Activated CD8-positive, alpha-beta memory T cell treated with anti-CD3 and anti-CD28 coated beads, Interleukin-2, amount 10 ng/mL, durations not matched to agents 7 days and 5 days (primary cell): Measurements from ENCODE around the gene AK9. TPM values are rescaled to one million over a fixed set of nuclear protein-coding genes. Genes with fewer than 3 reads are reported as not detected.
"Not testable (repeated sequence)": the region's sequence is repeated elsewhere in the genome, so short reads cannot be mapped to it uniquely, and the experiment has no call there.

Experiments used
- ATAC-seq: fragments of 150-1000 bp; cut with Tn5 transposase; one replicate; pipeline ENCODE4 v1.10.0; 2021; ENCODE audit warnings: moderate library complexity
- CTCF ChIA-PET: fragments of 350-600 bp; sonication (Branson Sonifier 250); formaldehyde crosslinking; loops from one replicate; lab custom pipeline; 2021; ENCODE audit warnings: antibody characterized with exemption; lab: Charles Lee
- DNase-seq: peaks from one replicate; pipeline ENCODE4 v3.0.0-alpha.2; 2020
- H3K27ac Mint-ChIP-seq: one replicate; pipeline ENCODE4 v1.8.0; 2021; ENCODE audit warnings: mild to moderate bottlenecking, mixed read lengths
- H3K27me3 Mint-ChIP-seq: one replicate; pipeline ENCODE4 v1.8.0; 2021; ENCODE audit warnings: mixed read lengths
- H3K36me3 Mint-ChIP-seq: one replicate; pipeline ENCODE4 v1.8.0; 2021; ENCODE audit warnings: mild to moderate bottlenecking, mixed read lengths
- H3K4me1 Mint-ChIP-seq: one replicate; pipeline ENCODE4 v1.8.0; 2021; ENCODE audit warnings: mixed read lengths
- H3K4me3 Mint-ChIP-seq: one replicate; pipeline ENCODE4 v1.8.0; 2021; ENCODE audit warnings: mild to moderate bottlenecking, moderate library complexity, mixed read lengths
- H3K9me3 Mint-ChIP-seq: one replicate; pipeline ENCODE4 v1.8.0; 2022; ENCODE audit warnings: low read depth, mixed read lengths
- total RNA-seq, 2 experiments: library from RNA; stranded (reverse); gene quantifications; one replicate each; pipeline ENCODE4 v1.2.3, GENCODE V29; 2021

Gene AK9
- total RNA-seq, 2 experiments from 2014 or later: 4.4 to 6.2 TPM

- Mint-ChIP-seq H3K4me3 (no peak overlapping the region), H3K36me3 (no peaks in the 10 kb centered on the region), H3K27ac (no peak overlapping the region), H3K27me3 (no peaks in the 10 kb centered on the region), H3K4me1 (no peaks in the 10 kb centered on the region), H3K9me3 (no peaks in the 10 kb centered on the region)
- CTCF ChIA-PET: interaction anchor here (0.5 kb wide), 1 partner anchor 117 kb away, joined by 3 read pairs; no protein-coding TSS in a partner anchor
- DNase-seq: no peak
- ATAC-seq: no peak
These were observed 110.5 kb downstream of the AK9 start for GRCh38 chr6:109580519-109580918.

- Mint-ChIP-seq H3K4me3 (no peak overlapping the region), H3K9me3 (no peaks in the 10 kb centered on the region), H3K27me3 (no peaks in the 10 kb centered on the region), H3K27ac (no peak overlapping the region), H3K36me3 (no peaks in the 10 kb centered on the region), H3K4me1 (no peaks in the 10 kb centered on the region)
- DNase-seq: no peak
- CTCF ChIA-PET: no interaction called here
- ATAC-seq: no peak
These were observed 111.6 kb downstream of the AK9 start for GRCh38 chr6:109579361-109579760.

DNA sequence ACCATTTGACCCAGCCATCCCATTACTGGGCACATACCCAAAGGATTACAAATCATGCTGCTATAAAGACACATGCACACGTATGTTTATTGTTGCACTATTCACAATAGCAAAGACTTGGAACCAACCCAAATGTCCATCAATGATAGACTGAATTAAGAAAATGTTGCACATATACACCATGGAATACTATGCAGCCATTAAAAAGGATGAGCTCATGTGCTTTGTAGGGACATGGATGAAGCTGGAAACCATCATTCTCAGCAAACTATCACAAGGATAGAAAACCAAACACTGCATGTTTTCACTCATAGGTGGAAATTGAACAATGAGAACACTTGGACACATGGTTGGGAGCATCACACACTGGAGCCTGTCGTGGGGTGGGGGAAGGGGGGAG is 121.1 kb downstream of the AK9 start:
- DNase-seq, H3K4me1 Mint-ChIP-seq, H3K27me3 Mint-ChIP-seq, CTCF ChIA-PET, ATAC-seq, H3K9me3 Mint-ChIP-seq, H3K4me3 Mint-ChIP-seq, H3K36me3 Mint-ChIP-seq, H3K27ac Mint-ChIP-seq: not testable (repeated sequence)

- peaks cover 2% of the 10 kb centered on the region for H3K9me3 Mint-ChIP-seq
- CTCF ChIA-PET: no interaction called here
- H3K4me1 Mint-ChIP-seq: no peaks in the 10 kb centered on the region
- H3K36me3 Mint-ChIP-seq: no peaks in the 10 kb centered on the region
- DNase-seq (no peak), ATAC-seq (no peak)
- no peak overlapping the region for H3K27ac Mint-ChIP-seq
- H3K27me3 Mint-ChIP-seq: no peaks in the 10 kb centered on the region
- H3K4me3 Mint-ChIP-seq: no peak overlapping the region
These were observed 129.2 kb downstream of the AK9 start for GRCh38 chr6:109561844-109562243.

DNA sequence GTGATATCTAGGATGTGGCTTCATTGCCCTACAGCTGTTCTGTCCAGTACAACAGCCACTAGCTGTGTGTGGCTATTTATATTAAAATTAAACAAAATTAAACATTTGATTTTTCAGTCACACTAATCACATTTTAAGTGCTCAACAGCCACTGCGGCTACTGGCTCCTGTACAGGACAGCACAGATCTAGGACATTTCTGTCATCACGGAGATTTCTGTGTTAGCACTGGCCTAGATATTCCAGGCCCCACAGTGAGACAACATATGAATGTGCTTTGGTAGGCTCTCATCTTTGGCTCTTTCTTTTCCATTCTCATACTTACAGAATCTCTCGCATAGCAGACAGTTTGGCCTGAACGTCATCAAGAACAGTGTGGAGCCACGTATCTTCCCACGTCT is 159.6 kb downstream of the AK9 start:
- Mint-ChIP-seq H3K36me3 (no peaks in the 10 kb centered on the region), H3K9me3 (no peaks in the 10 kb centered on the region), H3K27ac (no peak overlapping the region), H3K4me1 (no peaks in the 10 kb centered on the region), H3K27me3 (peaks cover 2% of the 10 kb centered on the region), H3K4me3 (no peak overlapping the region)
- ATAC-seq: no peak
- DNase-seq: no peak
- CTCF ChIA-PET: interaction anchor here (0.6 to 2.0 kb wide), 2 partner anchors 20 to 508 kb away, joined by 3 to 7 read pairs; no protein-coding TSS in a partner anchor

DNA sequence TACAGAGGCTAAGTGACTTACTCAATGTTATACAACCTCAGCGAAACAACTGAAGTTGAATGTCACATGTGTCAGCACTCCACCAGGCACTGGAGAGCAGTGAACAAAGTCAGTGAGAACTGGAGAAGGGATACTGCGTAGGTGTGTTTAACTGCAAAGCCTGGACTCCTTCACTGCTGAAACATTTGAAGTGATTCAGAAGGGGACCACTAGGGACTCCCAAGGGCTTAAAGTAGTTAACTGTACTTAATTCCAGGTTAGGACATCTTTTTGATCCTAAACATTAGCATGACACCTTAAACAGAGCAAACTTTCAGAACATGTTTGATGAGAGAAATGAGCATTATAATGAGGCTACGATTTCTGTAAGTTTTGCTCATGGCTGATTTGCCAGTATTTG is 163.0 kb downstream of the AK9 start:
- ATAC-seq: no peak
- H3K9me3 Mint-ChIP-seq: no peaks in the 10 kb centered on the region
- no peak for DNase-seq
- no peak overlapping the region for H3K4me3 Mint-ChIP-seq
- no peaks in the 10 kb centered on the region for H3K27me3 Mint-ChIP-seq
- no peak overlapping the region for H3K27ac Mint-ChIP-seq
- H3K36me3 Mint-ChIP-seq: peaks cover 8% of the 10 kb centered on the region
- CTCF ChIA-PET: interaction anchor here (0.9 to 6.0 kb wide), 7 partner anchors 12 to 517 kb away, joined by 3 to 44 read pairs (median 3); no protein-coding TSS in a partner anchor
- no peaks in the 10 kb centered on the region for H3K4me1 Mint-ChIP-seq

GRCh38 chr6:109526905-109527628 is 163.9 kb downstream of the AK9 start:
- no peaks in the 10 kb centered on the region for H3K9me3 Mint-ChIP-seq
- no peaks in the 10 kb centered on the region for H3K4me1 Mint-ChIP-seq
- no peak overlapping the region for H3K27ac Mint-ChIP-seq
- no peak overlapping the region for H3K4me3 Mint-ChIP-seq
- DNase-seq (peak; percentile 67), ATAC-seq (peak; percentile 88)
- peaks cover 8% of the 10 kb centered on the region for H3K36me3 Mint-ChIP-seq
- H3K27me3 Mint-ChIP-seq: no peaks in the 10 kb centered on the region
- CTCF ChIA-PET: interaction anchor here (0.8 to 6.0 kb wide), 7 partner anchors 11 to 862 kb away, joined by 3 to 44 read pairs (median 3); no protein-coding TSS in a partner anchor

DNA sequence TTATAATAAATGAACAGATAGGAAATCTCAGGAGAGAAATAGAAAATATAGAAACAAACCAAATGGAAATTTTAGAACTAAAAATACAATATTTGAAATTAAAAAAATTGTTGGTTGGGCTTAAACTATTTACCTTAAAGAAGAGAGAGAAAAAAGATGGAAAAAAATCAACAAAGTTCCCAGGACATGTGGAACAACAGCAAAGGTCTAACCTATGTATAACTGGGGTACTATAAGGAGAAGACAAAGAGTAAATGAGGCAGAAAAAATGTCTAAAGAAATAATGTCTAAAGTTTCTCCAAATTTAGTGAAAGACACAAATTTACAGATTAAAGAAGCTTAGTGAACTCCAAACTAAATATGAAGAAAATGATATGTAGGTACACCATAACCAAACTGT is 166.9 kb downstream of the AK9 start:
- H3K27me3 Mint-ChIP-seq: peaks cover 2% of the 10 kb centered on the region
- no peak overlapping the region for H3K27ac Mint-ChIP-seq
- DNase-seq: no peak
- peaks cover 9% of the 10 kb centered on the region for H3K36me3 Mint-ChIP-seq
- no peaks in the 10 kb centered on the region for H3K4me1 Mint-ChIP-seq
- H3K9me3 Mint-ChIP-seq: peaks cover 2% of the 10 kb centered on the region
- CTCF ChIA-PET: interaction anchor here (6.0 kb wide), 1 partner anchor 516 kb away, joined by 44 read pairs; no protein-coding TSS in a partner anchor
- no peak for ATAC-seq
- H3K4me3 Mint-ChIP-seq: no peak overlapping the region

DNA sequence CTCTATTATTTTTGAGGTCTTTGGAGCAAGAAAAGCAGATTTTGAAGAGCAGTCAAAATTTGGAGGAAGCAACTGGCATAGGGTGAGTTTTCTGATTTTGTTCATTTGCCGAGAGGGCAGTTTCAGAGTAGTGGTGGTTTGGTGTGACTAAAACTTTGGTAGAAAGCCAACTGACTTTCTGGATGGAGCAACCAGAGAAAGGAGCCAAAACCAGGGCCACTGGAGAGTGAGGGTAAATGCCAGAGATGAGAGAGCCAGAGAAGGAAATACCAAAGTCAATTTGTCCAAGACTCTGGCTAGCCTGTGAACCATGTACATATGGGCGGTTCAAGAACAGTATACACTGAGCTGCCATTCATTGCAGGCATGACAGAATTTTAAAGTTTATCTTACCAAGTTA is 167.5 kb downstream of the AK9 start:
- Mint-ChIP-seq H3K4me3 (no peak overlapping the region), H3K27ac (no peak overlapping the region), H3K4me1 (no peaks in the 10 kb centered on the region), H3K9me3 (peaks cover 2% of the 10 kb centered on the region), H3K27me3 (peaks cover 2% of the 10 kb centered on the region), H3K36me3 (peaks cover 9% of the 10 kb centered on the region)
- DNase-seq (no peak), ATAC-seq (no peak)
- CTCF ChIA-PET: no interaction called here

DNA sequence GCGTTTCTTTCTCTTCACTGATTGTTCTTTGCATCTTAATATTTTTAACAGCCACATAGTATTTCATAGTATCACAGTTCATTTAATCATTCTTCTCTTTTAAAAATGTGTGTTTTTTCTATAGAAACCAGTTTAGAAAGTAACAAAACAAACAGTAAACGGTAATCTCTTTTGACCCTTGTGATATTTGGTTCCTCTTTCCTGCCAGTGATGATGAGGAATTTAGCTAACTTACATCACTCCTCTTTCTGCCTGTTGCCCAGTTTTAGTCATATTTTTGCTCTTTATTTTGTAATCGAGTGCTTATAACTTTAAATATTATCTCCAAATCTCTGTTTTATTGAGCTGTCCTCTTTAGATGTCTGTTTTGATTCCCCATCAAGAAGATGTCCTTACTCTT is 169.9 kb downstream of the AK9 start:
- Mint-ChIP-seq H3K4me1 (peaks cover 9% of the 10 kb centered on the region), H3K36me3 (peaks cover 12% of the 10 kb centered on the region), H3K4me3 (no peak overlapping the region), H3K27ac (no peak overlapping the region), H3K27me3 (peaks cover 2% of the 10 kb centered on the region), H3K9me3 (peaks cover 4% of the 10 kb centered on the region)
- CTCF ChIA-PET: no interaction called here
- no peak for DNase-seq
- no peak for ATAC-seq

DNA sequence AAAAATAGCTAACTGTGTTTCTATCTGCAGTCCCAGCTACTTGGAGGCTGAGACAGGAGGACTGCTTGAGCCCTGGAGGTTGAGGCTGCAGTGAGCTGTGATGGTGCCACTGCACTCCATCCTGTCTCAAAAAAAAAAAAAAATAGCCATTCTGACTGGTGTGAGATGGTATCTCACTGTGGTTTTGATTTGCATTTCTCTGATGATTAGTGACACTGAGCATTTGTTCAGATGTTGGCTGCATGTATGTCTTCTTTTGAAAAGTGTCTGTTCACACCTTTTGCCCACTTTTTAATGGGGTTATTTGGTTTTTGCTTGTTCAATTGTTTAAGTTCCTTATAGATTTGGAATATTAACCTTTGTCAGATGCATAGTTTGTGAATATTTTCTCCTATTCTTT is 171.4 kb downstream of the AK9 start:
- not testable (repeated sequence) for H3K9me3 Mint-ChIP-seq, DNase-seq, H3K27me3 Mint-ChIP-seq, ATAC-seq, H3K27ac Mint-ChIP-seq, H3K4me3 Mint-ChIP-seq
- peaks cover 22% of the 10 kb centered on the region for H3K4me1 Mint-ChIP-seq
- H3K36me3 Mint-ChIP-seq: peaks cover 12% of the 10 kb centered on the region
- CTCF ChIA-PET: interaction anchor here (0.6 kb wide), 1 partner anchor 84 kb away, joined by 3 read pairs; no protein-coding TSS in a partner anchor

- peaks cover 6% of the 10 kb centered on the region for H3K36me3 Mint-ChIP-seq
- peaks cover 2% of the 10 kb centered on the region for H3K27me3 Mint-ChIP-seq
- CTCF ChIA-PET: interaction anchor here (0.8 kb wide), 1 partner anchor 26 kb away, joined by 3 read pairs; no protein-coding TSS in a partner anchor
- no peak overlapping the region for H3K27ac Mint-ChIP-seq
- peaks cover 4% of the 10 kb centered on the region for H3K9me3 Mint-ChIP-seq
- DNase-seq (no peak), ATAC-seq (no peak)
- H3K4me3 Mint-ChIP-seq: no peak overlapping the region
- H3K4me1 Mint-ChIP-seq: peaks cover 28% of the 10 kb centered on the region
These were observed 174.1 kb downstream of the AK9 start for GRCh38 chr6:109516929-109517328.

- ATAC-seq (peak; percentile 76), DNase-seq (no peak)
- no peaks in the 10 kb centered on the region for H3K27me3 Mint-ChIP-seq
- H3K4me1 Mint-ChIP-seq: peaks cover 28% of the 10 kb centered on the region
- peak overlapping the region; percentile 67 for H3K4me3 Mint-ChIP-seq
- CTCF ChIA-PET: interaction anchor here (0.7 to 1.6 kb wide), 9 partner anchors 9 to 524 kb away, joined by 3 to 10 read pairs (median 4); partner anchors contain the start of gene ZBTB24
- peak overlapping the region; percentile 64 for H3K27ac Mint-ChIP-seq
- H3K9me3 Mint-ChIP-seq: peaks cover 4% of the 10 kb centered on the region
- H3K36me3 Mint-ChIP-seq: peaks cover 4% of the 10 kb centered on the region
These were observed 175.1 kb downstream of the AK9 start for GRCh38 chr6:109515781-109516409.
